Spleen (tissue), 7 donors: ENCODE results near the gene NPPA.

Experiments
- POLR2AphosphoS5 ChIP-seq, 3 donors: sonication (generic); formaldehyde crosslinking; IDR thresholded peaks; one replicate each; pipeline ENCODE4 v1.5.1; 2017; ENCODE audit warnings: antibody characterized with exemption in 3 of 3
- TF ChIP-seq, protein P1 (sequence below), 11 experiments: fragments of 200-600 bp in 7 of 11; fragments of 450-650 bp in 4 of 11; sonication (generic) in 4 of 11; IDR thresholded peaks in 8 of 11; conservative IDR thresholded peaks in 3 of 11; 1 replicate in 7 of 11; 2 replicates in 4 of 11; pipeline versions ENCODE4 v1.4.0 to v1.8.0; 2016 to 2021; ENCODE audit warnings: antibody characterized with exemption in 11 of 11, inconsistent platforms in 4 of 11, mild to moderate bottlenecking in 1 of 11
- donor health status: DM: no; HTN: no; CAD: no; lungs with moderate emphysema.
- donor health status: DM: no; HTN: no; CAD: no.
- donor health status: DM: no; HTN: no; CAD: no.

DNA sequence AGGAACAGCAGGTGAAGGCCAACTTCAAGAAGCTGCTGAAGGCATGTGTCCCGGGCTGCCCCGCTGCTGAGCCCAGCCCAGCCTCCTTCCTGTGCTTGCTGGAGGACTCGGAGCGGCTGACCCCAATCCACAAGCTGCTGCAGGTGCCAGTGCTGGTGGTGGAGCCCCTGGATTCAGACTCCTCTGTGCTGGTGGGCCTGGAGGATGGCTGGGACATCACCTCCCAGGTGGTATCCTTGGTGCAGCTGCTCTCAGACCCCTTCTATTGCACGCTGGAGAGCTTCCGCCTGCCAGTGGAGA lies 31.3 kb upstream of the NPPA start:
- TF ChIP-seq, protein P1, sequence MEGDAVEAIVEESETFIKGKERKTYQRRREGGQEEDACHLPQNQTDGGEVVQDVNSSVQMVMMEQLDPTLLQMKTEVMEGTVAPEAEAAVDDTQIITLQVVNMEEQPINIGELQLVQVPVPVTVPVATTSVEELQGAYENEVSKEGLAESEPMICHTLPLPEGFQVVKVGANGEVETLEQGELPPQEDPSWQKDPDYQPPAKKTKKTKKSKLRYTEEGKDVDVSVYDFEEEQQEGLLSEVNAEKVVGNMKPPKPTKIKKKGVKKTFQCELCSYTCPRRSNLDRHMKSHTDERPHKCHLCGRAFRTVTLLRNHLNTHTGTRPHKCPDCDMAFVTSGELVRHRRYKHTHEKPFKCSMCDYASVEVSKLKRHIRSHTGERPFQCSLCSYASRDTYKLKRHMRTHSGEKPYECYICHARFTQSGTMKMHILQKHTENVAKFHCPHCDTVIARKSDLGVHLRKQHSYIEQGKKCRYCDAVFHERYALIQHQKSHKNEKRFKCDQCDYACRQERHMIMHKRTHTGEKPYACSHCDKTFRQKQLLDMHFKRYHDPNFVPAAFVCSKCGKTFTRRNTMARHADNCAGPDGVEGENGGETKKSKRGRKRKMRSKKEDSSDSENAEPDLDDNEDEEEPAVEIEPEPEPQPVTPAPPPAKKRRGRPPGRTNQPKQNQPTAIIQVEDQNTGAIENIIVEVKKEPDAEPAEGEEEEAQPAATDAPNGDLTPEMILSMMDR (IDR thresholded peaks at IDR 0.05 in 8 of 11, conservative IDR thresholded peaks at IDR 0.05 in 3 of 11), result no peak
- TF ChIP-seq POLR2AphosphoS5 (IDR thresholded peaks at IDR 0.05), result no peak
